CMK (cell line): Measurements from ENCODE around the gene ANKRD13B.
"Not testable (repeated sequence)": the region's sequence is repeated elsewhere in the genome, so short reads cannot be mapped to it uniquely, and the experiment has no call there.

ENCODE experiments used
- DNase-seq: peaks from one replicate; pipeline ENCODE4 v3.0.0-alpha.2; 2010; ENCODE audit warnings: low read depth

Gene ANKRD13B

DNA sequence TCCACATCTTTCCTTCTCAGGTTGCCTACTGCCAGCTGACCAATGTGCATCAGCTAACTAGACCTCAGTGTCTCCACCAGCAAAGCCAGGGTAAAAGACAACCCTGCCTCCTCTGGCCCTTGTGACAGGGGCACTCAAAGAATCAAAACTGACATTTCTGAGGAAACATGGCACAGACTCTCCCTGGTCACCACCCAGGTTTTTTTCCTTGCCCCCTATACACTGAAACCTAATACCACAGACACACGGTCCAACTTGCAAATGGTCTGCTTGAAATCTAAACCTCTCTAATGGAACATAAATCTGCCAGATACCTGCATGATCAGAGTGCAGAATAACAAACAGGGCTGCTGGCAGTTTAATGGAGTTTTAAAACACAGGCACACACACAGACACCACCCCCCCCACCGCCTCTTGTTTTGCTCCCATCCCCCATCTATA lies 49.3 kb downstream of the ANKRD13B start:
- no peak for DNase-seq

DNA sequence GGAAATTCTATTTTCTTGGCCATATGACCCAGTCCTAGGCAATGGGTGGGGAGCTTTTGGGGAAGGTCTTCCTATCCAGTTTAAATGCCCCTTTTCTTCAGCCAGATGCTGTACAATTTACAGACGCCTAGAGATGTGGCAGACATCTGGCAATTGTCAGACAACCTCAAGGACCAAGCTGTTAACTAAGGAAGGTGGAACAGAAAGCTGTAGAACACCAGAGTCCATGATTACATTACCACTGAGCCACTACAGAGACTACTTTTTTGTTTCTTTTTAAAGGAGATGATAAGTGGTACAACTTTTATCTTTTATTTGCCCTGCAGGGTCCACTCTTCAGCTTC lies 50.9 kb downstream of the ANKRD13B start:
- no peak for DNase-seq

- DNase-seq = no peak
Observed at GRCh38 chr17:29645515-29646051, 52.7 kb downstream of the ANKRD13B start.

DNA sequence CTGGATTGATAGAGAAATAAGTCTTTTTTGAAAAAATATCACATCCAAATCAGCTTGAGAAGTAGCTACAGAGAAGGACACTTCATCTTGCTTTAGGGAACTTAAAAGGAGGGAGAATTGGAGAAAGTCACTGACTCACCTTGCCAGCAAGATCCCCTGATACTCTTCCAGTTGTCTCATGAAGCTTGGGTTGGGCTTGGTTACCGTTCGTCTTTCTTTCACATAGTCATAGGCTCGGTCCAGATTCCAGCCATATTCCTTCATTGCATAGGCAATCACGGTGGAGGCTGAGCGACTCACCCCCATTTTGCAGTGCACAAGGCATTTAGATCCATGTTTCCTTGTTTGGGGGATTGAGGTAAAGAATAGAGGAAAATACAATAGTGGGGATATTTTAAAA lies 55.1 kb downstream of the ANKRD13B start:
- no peak for DNase-seq

- peak; percentile 54 for DNase-seq
Observed at GRCh38 chr17:29649359-29649758, 56.4 kb downstream of the ANKRD13B start.

GRCh38 chr17:29650396-29650795 lies 57.5 kb downstream of the ANKRD13B start:
- DNase-seq = no peak

- not testable (repeated sequence) for DNase-seq
Observed at GRCh38 chr17:29651913-29652312, 59.0 kb downstream of the ANKRD13B start.

DNA sequence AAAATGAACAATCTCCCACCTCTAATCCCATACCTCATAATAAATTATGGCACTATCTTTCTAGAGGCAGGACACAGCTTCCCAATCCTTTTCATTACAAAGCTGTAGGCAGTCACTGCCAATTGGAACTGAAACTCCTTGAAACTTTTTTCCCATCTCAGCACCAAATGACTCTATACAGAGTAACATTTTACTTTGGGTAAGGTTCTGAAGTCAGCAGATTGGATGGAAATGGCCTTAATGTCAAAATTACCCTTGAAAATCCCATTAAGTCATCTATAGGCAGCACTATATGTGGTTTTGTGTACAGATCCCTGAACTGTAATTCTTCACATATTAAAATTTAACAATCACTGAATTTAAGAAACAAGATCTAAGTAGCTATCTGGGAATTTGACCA lies 60.0 kb downstream of the ANKRD13B start:
- DNase-seq = no peak

DNA sequence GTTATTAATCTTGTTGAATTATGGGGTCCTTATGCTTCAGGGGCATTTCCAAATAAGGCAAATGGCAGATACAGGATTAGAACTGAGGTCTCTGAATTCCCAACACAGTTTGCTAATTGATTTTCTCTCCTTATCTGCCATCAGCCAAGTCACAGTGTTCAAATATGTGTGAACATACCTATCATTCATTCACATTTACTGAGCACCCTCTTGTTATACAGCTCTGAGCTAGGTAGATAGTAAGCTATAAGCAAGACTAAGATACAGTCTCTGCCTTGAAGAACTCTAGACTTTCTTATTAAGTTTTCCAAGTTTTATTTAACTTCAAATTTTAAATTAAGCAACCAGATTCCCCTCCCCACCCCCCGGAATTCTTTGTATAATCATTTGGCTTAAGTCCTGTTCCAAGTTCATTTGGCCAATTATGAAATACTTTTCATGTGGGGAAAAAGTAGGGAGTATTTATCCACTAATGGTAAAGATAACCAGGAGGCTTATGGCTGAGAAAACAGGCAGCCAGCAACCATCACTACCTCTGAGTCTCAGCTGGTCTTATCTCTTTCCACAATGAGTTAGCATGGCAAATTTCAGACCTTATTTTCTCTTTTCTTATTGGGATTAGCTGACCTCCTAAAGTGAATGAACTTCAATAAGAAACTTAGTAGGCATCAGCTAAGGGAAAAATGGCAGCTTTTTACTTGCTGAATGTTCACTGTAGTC lies 61.2 kb downstream of the ANKRD13B start:
- DNase-seq = no peak

GRCh38 chr17:29655323-29655722 lies 62.4 kb downstream of the ANKRD13B start:
- no peak for DNase-seq

GRCh38 chr17:29659155-29659554 lies 66.2 kb downstream of the ANKRD13B start:
- no peak for DNase-seq

GRCh38 chr17:29661213-29661612 lies 68.3 kb downstream of the ANKRD13B start:
- no peak for DNase-seq

- no peak for DNase-seq
Observed at GRCh38 chr17:29663155-29663554, 70.2 kb downstream of the ANKRD13B start.
